ENCODE measurements around the gene KLHDC4.

Gene KLHDC4

DNA sequence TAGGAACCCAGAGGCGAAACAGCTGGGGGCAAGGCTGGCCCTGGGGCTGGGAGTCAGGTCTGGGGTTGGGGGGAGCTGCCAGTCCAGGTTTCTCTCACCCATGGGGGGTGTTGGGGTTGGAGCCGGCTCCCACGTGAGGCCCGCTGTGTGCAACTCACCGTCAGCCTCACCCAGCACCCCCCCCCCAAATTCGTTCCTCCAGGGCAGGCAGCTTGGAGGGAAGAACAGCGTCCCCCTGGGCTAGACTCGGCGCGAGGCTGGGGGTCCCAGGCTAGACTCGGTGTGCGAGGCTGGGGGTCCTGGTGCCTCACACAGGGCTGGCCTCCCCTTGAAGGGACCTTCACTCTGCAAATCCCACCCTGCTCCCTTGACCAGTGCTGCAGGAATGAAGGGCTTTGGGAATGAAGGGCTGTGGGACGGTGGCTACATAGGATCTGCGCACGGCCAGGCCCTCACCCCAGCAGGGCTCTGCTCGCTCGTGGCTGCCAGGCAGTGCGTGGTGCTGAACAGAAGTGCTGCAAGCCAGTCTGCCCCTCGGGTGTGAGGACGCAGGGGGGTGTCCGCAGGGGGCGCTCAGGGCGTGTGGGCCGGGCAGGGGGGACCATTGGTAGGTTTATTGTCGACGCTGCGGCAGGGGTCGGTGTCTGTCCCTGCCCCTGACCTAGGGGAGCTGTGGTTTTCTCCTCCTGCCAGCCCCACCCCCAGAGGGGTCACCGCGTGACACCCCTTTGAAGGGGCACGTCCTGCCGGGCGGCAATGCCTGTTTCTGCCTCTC, 74.7 kb downstream of the KLHDC4 start:
- Histone ChIP-seq H3K4me1 (ENCODE audit: insufficient read depth, poor library complexity, severe bottlenecking) (no peaks in the 10 kb centered on the region), H3K36me3 (ENCODE audit: low read depth) (no peaks in the 10 kb centered on the region), H3K27me3 (ENCODE audit: insufficient read depth, poor library complexity, severe bottlenecking) (no peaks in the 10 kb centered on the region), H3K4me3 (ENCODE audit: severe bottlenecking) (no peak overlapping the region), H3K9me3 (ENCODE audit: severe bottlenecking) (no peaks in the 10 kb centered on the region), H3K27ac (ENCODE audit: poor library complexity, severe bottlenecking) (no peak overlapping the region)
- ATAC-seq (ENCODE audit: low read depth), result no peak
- no peak for DNase-seq (ENCODE audit: low spot score)
- TF ChIP-seq, protein P1, sequence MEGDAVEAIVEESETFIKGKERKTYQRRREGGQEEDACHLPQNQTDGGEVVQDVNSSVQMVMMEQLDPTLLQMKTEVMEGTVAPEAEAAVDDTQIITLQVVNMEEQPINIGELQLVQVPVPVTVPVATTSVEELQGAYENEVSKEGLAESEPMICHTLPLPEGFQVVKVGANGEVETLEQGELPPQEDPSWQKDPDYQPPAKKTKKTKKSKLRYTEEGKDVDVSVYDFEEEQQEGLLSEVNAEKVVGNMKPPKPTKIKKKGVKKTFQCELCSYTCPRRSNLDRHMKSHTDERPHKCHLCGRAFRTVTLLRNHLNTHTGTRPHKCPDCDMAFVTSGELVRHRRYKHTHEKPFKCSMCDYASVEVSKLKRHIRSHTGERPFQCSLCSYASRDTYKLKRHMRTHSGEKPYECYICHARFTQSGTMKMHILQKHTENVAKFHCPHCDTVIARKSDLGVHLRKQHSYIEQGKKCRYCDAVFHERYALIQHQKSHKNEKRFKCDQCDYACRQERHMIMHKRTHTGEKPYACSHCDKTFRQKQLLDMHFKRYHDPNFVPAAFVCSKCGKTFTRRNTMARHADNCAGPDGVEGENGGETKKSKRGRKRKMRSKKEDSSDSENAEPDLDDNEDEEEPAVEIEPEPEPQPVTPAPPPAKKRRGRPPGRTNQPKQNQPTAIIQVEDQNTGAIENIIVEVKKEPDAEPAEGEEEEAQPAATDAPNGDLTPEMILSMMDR (IDR thresholded peaks at IDR 0.05; ENCODE audit: poor library complexity, severe bottlenecking), result no peak

- ATAC-seq (ENCODE audit: low read depth) (no peak), DNase-seq (ENCODE audit: low spot score) (no peak)
- H3K9me3 ChIP-seq (ENCODE audit: severe bottlenecking), result no peaks in the 10 kb centered on the region
- H3K36me3 ChIP-seq (ENCODE audit: low read depth), result no peaks in the 10 kb centered on the region
- no peak overlapping the region for H3K27ac ChIP-seq (ENCODE audit: poor library complexity, severe bottlenecking)
- TF ChIP-seq, protein P1 (IDR thresholded peaks at IDR 0.05; ENCODE audit: poor library complexity, severe bottlenecking), result no peak
- H3K4me1 ChIP-seq (ENCODE audit: insufficient read depth, poor library complexity, severe bottlenecking), result no peaks in the 10 kb centered on the region
- no peak overlapping the region for H3K4me3 ChIP-seq (ENCODE audit: severe bottlenecking)
- no peaks in the 10 kb centered on the region for H3K27me3 ChIP-seq (ENCODE audit: insufficient read depth, poor library complexity, severe bottlenecking)
These were observed 75.8 kb downstream of the KLHDC4 start for GRCh38 chr16:87689956-87690465.

DNA sequence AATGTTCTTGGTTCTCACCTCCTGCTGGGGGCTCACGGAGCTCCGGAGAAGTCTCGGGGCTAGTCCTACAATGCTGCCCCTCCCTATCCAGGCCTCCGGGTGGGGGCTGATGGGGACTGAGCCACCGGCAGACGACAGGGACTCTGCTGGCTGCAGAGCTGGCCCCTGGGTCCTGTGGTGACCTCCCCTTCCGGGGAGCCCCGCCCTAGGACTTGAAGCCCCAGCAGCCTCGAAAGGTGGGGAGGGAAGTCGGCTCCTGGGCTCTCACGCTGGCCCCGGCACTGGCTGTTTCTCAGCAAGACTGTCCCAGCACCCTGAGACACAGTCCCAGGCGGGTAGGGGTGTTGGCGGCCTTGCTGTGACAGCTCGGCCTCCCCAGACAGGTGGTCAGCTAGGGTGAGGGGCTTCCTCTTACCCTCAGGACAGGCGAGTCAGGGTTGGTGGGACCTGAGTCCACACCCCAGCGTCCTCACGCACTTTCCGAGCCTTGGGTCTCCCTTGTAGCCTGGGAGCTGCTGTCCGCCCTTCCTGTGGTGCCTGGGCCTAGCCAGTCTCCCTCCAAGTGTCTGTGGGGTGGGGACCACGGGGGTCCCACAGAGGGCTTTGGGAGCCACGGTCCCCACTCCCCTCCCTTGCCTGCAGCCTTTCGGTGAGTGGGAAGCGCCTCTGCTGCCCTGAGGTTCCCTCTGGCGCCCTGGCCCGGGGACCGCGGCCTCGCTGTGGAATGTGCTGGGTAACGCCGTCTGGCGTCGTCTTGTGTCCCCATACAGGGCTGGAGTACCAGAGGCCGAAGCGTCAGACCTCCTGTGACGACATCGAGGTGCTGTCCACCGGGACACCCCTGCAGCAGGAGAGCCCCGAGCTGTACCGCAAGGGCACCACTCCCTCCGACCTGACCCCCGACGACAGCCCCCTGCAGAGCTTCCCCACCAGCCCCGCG, 76.6 kb downstream of the KLHDC4 start:
- TF ChIP-seq, protein P1 (IDR thresholded peaks at IDR 0.05; ENCODE audit: poor library complexity, severe bottlenecking), result no peak
- DNase-seq (ENCODE audit: low spot score), result no peak
- no peak for ATAC-seq (ENCODE audit: low read depth)
- Histone ChIP-seq H3K9me3 (ENCODE audit: severe bottlenecking) (no peaks in the 10 kb centered on the region), H3K27me3 (ENCODE audit: insufficient read depth, poor library complexity, severe bottlenecking) (no peaks in the 10 kb centered on the region), H3K4me3 (ENCODE audit: severe bottlenecking) (no peak overlapping the region), H3K27ac (ENCODE audit: poor library complexity, severe bottlenecking) (no peak overlapping the region), H3K36me3 (ENCODE audit: low read depth) (no peaks in the 10 kb centered on the region), H3K4me1 (ENCODE audit: insufficient read depth, poor library complexity, severe bottlenecking) (no peaks in the 10 kb centered on the region)

DNA sequence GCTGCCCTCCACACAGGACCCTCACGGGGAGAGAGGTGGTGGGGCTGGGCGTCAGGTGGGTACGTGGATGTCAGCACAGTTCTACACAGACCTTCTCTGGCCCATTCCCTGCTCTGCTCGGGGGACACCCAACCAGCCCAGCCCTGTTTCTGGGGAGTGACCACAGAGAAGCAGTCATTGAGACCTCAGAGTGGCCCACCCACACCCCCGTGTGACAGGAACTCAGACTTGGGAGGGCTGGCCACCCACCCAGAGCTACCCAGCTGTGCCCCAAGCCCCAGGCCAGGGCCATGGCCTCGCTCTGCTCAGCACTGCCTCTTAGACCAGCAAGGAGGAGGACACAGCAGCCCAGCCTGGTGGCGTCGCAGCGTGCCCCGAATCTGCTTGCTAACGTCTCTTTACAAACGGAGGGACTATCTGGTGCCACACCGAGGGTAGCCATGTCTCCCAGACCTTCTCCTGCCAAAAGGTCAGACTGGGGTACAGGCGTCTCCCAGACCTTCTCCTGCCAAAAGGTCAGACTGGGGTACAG, 77.7 kb downstream of the KLHDC4 start:
- Histone ChIP-seq H3K36me3 (ENCODE audit: low read depth) (no peaks in the 10 kb centered on the region), H3K9me3 (ENCODE audit: severe bottlenecking) (no peaks in the 10 kb centered on the region), H3K27me3 (ENCODE audit: insufficient read depth, poor library complexity, severe bottlenecking) (no peaks in the 10 kb centered on the region), H3K4me3 (ENCODE audit: severe bottlenecking) (no peak overlapping the region), H3K27ac (ENCODE audit: poor library complexity, severe bottlenecking) (no peak overlapping the region), H3K4me1 (ENCODE audit: insufficient read depth, poor library complexity, severe bottlenecking) (no peaks in the 10 kb centered on the region)
- ATAC-seq (ENCODE audit: low read depth) (no peak), DNase-seq (ENCODE audit: low spot score) (no peak)
- TF ChIP-seq, protein P1 (IDR thresholded peaks at IDR 0.05; ENCODE audit: poor library complexity, severe bottlenecking), result no peak

Data from RWPE2 (cell line).